Measurements from ENCODE around the gene GART. TPM values are rescaled to one million over a fixed set of nuclear protein-coding genes. Genes with fewer than 3 reads are reported as not detected.

GART gene
- total and polyA plus RNA-seq, 3 experiments from 2014 or later, result 50.9 to 196 (median 194) TPM

GRCh38 chr21:33537212-33537611 lies 4.7 kb downstream of the GART start:
- Mint-ChIP-seq H3K36me3 (peaks cover 16 to 68% (median 20%) of the 10 kb centered on the region in 3 donors), H3K4me3 (peak overlapping the region in 1 of 7 donors; percentile 58), H3K27ac (peak overlapping the region in 2 of 8 donors; percentile 43 to 53), H3K27me3 (no peaks in the 10 kb centered on the region), H3K4me1 (peaks cover 19 to 32% (median 30%) of the 10 kb centered on the region in 3 donors), H3K9me3 (no peaks in the 10 kb centered on the region)
- POLR2A ChIA-PET, result no interaction called here
- H3K36me3 ChIP-seq (ENCODE audit: insufficient read depth, low read length), result peaks cover 45% of the 10 kb centered on the region
- H3K27ac ChIP-seq (ENCODE audit: low read depth, low read length), result no peak overlapping the region
- H3K4me1 ChIP-seq (ENCODE audit: insufficient read depth, low read length), result peaks cover 16% of the 10 kb centered on the region
- H3K27me3 ChIP-seq (ENCODE audit: insufficient read depth, low read length, poor library complexity, severe bottlenecking), result no peaks in the 10 kb centered on the region
- H3K9me3 ChIP-seq (ENCODE audit: low read length), result no peaks in the 10 kb centered on the region
- no peak overlapping the region for H3K4me3 ChIP-seq (ENCODE audit: low read length)
- DNase-seq, result no peak
- CTCF ChIA-PET, result no interaction called here

- DNase-seq, result no peak
- Mint-ChIP-seq H3K9me3 (no peaks in the 10 kb centered on the region), H3K36me3 (peaks cover 4 to 89% (median 21%) of the 10 kb centered on the region in 3 donors), H3K27me3 (no peaks in the 10 kb centered on the region), H3K4me1 (no peaks in the 10 kb centered on the region), H3K27ac (no peak overlapping the region), H3K4me3 (no peak overlapping the region)
- ChIA-PET POLR2A (interaction anchor here (0.7 kb wide), 2 partner anchors 14 to 139 kb away, joined by 3 to 7 read pairs; no protein-coding TSS in a partner anchor), CTCF (no interaction called here)
- Histone ChIP-seq H3K4me3 (ENCODE audit: low read length) (no peak overlapping the region), H3K27ac (ENCODE audit: low read depth, low read length) (no peak overlapping the region), H3K9me3 (ENCODE audit: low read length) (no peaks in the 10 kb centered on the region), H3K27me3 (ENCODE audit: insufficient read depth, low read length, poor library complexity, severe bottlenecking) (no peaks in the 10 kb centered on the region), H3K4me1 (ENCODE audit: insufficient read depth, low read length) (no peaks in the 10 kb centered on the region), H3K36me3 (ENCODE audit: insufficient read depth, low read length) (peaks cover 41% of the 10 kb centered on the region)
Observed at GRCh38 chr21:33531007-33531406, 10.9 kb downstream of the GART start.

GRCh38 chr21:33522953-33523349 lies 19.0 kb downstream of the GART start:
- Histone ChIP-seq H3K27me3 (ENCODE audit: insufficient read depth, low read length, poor library complexity, severe bottlenecking) (no peaks in the 10 kb centered on the region), H3K4me3 (ENCODE audit: low read length) (no peak overlapping the region), H3K36me3 (ENCODE audit: insufficient read depth, low read length) (peaks cover 20% of the 10 kb centered on the region), H3K9me3 (ENCODE audit: low read length) (no peaks in the 10 kb centered on the region), H3K27ac (ENCODE audit: low read depth, low read length) (no peak overlapping the region), H3K4me1 (ENCODE audit: insufficient read depth, low read length) (no peaks in the 10 kb centered on the region)
- no peak for DNase-seq
- Mint-ChIP-seq H3K4me3 (no peak overlapping the region), H3K27ac (no peak overlapping the region), H3K36me3 (peaks cover 5 to 61% (median 19%) of the 10 kb centered on the region in 3 donors), H3K9me3 (no peaks in the 10 kb centered on the region), H3K4me1 (no peaks in the 10 kb centered on the region), H3K27me3 (no peaks in the 10 kb centered on the region)
- ChIA-PET CTCF (no interaction called here), POLR2A (no interaction called here)

GRCh38 chr21:33522297-33522952 lies 19.5 kb downstream of the GART start:
- Histone ChIP-seq H3K27ac (ENCODE audit: low read depth, low read length) (no peak overlapping the region), H3K4me1 (ENCODE audit: insufficient read depth, low read length) (no peaks in the 10 kb centered on the region), H3K36me3 (ENCODE audit: insufficient read depth, low read length) (peaks cover 21% of the 10 kb centered on the region), H3K9me3 (ENCODE audit: low read length) (no peaks in the 10 kb centered on the region), H3K4me3 (ENCODE audit: low read length) (no peak overlapping the region), H3K27me3 (ENCODE audit: insufficient read depth, low read length, poor library complexity, severe bottlenecking) (no peaks in the 10 kb centered on the region)
- ChIA-PET POLR2A (no interaction called here), CTCF (no interaction called here)
- Mint-ChIP-seq H3K36me3 (peaks cover 5 to 61% (median 21%) of the 10 kb centered on the region in 3 donors), H3K27me3 (no peaks in the 10 kb centered on the region), H3K27ac (peak overlapping the region in 1 of 8 donors; percentile 7), H3K4me1 (no peaks in the 10 kb centered on the region), H3K9me3 (no peaks in the 10 kb centered on the region), H3K4me3 (no peak overlapping the region)
- DNase-seq, result no peak

GRCh38 chr21:33518899-33519298 lies 23.0 kb downstream of the GART start:
- peak overlapping the region in 2 of 8 donors; percentile 33 to 61 for H3K27ac Mint-ChIP-seq
- H3K36me3 Mint-ChIP-seq, result peaks cover 13 to 66% (median 32%) of the 10 kb centered on the region in 3 donors
- no peaks in the 10 kb centered on the region for H3K9me3 Mint-ChIP-seq
- no peaks in the 10 kb centered on the region for H3K4me1 Mint-ChIP-seq
- H3K27me3 Mint-ChIP-seq, result no peaks in the 10 kb centered on the region
- no peak overlapping the region for H3K4me3 ChIP-seq (ENCODE audit: low read length)
- ChIA-PET POLR2A (no interaction called here), CTCF (interaction anchor here (0.6 to 2.7 kb wide), 2 partner anchors 87 to 260 kb away, joined by 3 to 7 read pairs; no protein-coding TSS in a partner anchor)
- no peak overlapping the region for H3K4me3 Mint-ChIP-seq
- no peak overlapping the region for H3K27ac ChIP-seq (ENCODE audit: low read depth, low read length)
- H3K27me3 ChIP-seq (ENCODE audit: insufficient read depth, low read length, poor library complexity, severe bottlenecking), result no peaks in the 10 kb centered on the region
- H3K9me3 ChIP-seq (ENCODE audit: low read length), result no peaks in the 10 kb centered on the region
- no peak for DNase-seq
- H3K36me3 ChIP-seq (ENCODE audit: insufficient read depth, low read length), result peaks cover 37% of the 10 kb centered on the region
- no peaks in the 10 kb centered on the region for H3K4me1 ChIP-seq (ENCODE audit: insufficient read depth, low read length)

- no peak for DNase-seq
- Mint-ChIP-seq H3K27ac (peak overlapping the region in 1 of 8 donors; percentile 88), H3K27me3 (no peaks in the 10 kb centered on the region), H3K4me1 (no peaks in the 10 kb centered on the region), H3K9me3 (no peaks in the 10 kb centered on the region), H3K4me3 (no peak overlapping the region), H3K36me3 (peaks cover 15 to 81% (median 39%) of the 10 kb centered on the region in 3 donors)
- CTCF ChIA-PET, result no interaction called here
- Histone ChIP-seq H3K4me1 (ENCODE audit: insufficient read depth, low read length) (no peaks in the 10 kb centered on the region), H3K9me3 (ENCODE audit: low read length) (no peaks in the 10 kb centered on the region), H3K27ac (ENCODE audit: low read depth, low read length) (no peak overlapping the region), H3K36me3 (ENCODE audit: insufficient read depth, low read length) (peaks cover 47% of the 10 kb centered on the region), H3K27me3 (ENCODE audit: insufficient read depth, low read length, poor library complexity, severe bottlenecking) (no peaks in the 10 kb centered on the region), H3K4me3 (ENCODE audit: low read length) (no peak overlapping the region)
- POLR2A ChIA-PET, result interaction anchor here (0.6 kb wide), 1 partner anchor 9 kb away, joined by 13 read pairs; no protein-coding TSS in a partner anchor
Observed at GRCh38 chr21:33514229-33514628, 27.7 kb downstream of the GART start.

- H3K36me3 ChIP-seq (ENCODE audit: insufficient read depth, low read length), result peaks cover 43% of the 10 kb centered on the region
- H3K9me3 ChIP-seq (ENCODE audit: low read length), result no peaks in the 10 kb centered on the region
- no peaks in the 10 kb centered on the region for H3K4me1 Mint-ChIP-seq
- no peaks in the 10 kb centered on the region for H3K4me1 ChIP-seq (ENCODE audit: insufficient read depth, low read length)
- no peaks in the 10 kb centered on the region for H3K9me3 Mint-ChIP-seq
- no peak for DNase-seq
- H3K27ac ChIP-seq (ENCODE audit: low read depth, low read length), result no peak overlapping the region
- no peaks in the 10 kb centered on the region for H3K27me3 Mint-ChIP-seq
- no peak overlapping the region for H3K4me3 Mint-ChIP-seq
- H3K27me3 ChIP-seq (ENCODE audit: insufficient read depth, low read length, poor library complexity, severe bottlenecking), result no peaks in the 10 kb centered on the region
- POLR2A ChIA-PET, result interaction anchor here (0.6 kb wide), 1 partner anchor 12 kb away, joined by 9 read pairs; no protein-coding TSS in a partner anchor
- no peak overlapping the region for H3K27ac Mint-ChIP-seq
- H3K4me3 ChIP-seq (ENCODE audit: low read length), result no peak overlapping the region
- CTCF ChIA-PET, result no interaction called here
- H3K36me3 Mint-ChIP-seq, result peaks cover 24 to 77% (median 38%) of the 10 kb centered on the region in 3 donors
Observed at GRCh38 chr21:33512481-33512880, 29.4 kb downstream of the GART start.

GRCh38 chr21:33511639-33512038 lies 30.3 kb downstream of the GART start:
- Mint-ChIP-seq H3K27ac (no peak overlapping the region), H3K36me3 (peaks cover 23 to 75% (median 38%) of the 10 kb centered on the region in 3 donors), H3K27me3 (no peaks in the 10 kb centered on the region), H3K4me1 (no peaks in the 10 kb centered on the region), H3K9me3 (peaks cover 0 to 3% (median 0%) of the 10 kb centered on the region in 5 donors), H3K4me3 (no peak overlapping the region)
- POLR2A ChIA-PET, result no interaction called here
- no peaks in the 10 kb centered on the region for H3K9me3 ChIP-seq (ENCODE audit: low read length)
- H3K4me1 ChIP-seq (ENCODE audit: insufficient read depth, low read length), result no peaks in the 10 kb centered on the region
- no peak overlapping the region for H3K27ac ChIP-seq (ENCODE audit: low read depth, low read length)
- no peak overlapping the region for H3K4me3 ChIP-seq (ENCODE audit: low read length)
- DNase-seq, result no peak
- CTCF ChIA-PET, result interaction anchor here (1.0 kb wide), 1 partner anchor 9 kb away, joined by 3 read pairs; no protein-coding TSS in a partner anchor
- no peaks in the 10 kb centered on the region for H3K27me3 ChIP-seq (ENCODE audit: insufficient read depth, low read length, poor library complexity, severe bottlenecking)
- peaks cover 35% of the 10 kb centered on the region for H3K36me3 ChIP-seq (ENCODE audit: insufficient read depth, low read length)

Data from CD8-positive, alpha-beta memory T cell (primary cell).